Measurements from ENCODE around the gene PSPC1.

DNA sequence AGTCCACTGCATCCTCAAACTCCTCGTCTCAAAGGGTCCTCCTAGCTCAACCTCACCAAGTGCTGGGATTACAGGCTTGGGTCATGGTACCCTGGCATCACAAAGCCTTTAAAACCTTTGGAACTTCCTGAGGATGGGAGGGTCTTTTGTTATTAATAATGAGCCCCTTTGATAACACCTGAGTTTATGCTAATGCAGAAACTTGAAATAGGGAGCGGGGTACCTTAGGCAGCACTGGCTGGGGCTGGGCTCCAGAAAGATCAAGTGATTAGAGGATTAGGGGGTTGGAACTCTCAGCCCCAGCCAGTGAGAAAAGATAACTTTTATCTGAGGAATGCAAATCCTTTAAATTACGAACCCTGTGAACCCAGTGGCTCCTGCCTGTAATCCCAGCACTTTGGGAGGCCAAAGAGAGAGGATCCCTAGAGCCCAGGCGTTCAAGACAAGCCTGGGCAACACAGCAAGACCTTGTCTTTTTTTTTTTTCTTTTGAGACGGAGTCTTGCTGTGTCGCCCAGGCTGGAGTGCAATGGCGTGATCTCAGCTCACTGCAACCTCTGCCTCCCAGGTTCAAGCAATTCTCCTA lies 9.3 kb upstream of the PSPC1 start:
- TF ChIP-seq CTCF (IDR thresholded peaks at IDR 0.05; ENCODE audit: insufficient read depth, low read length, poor library complexity, severe bottlenecking) (no peak), EZH2phosphoT487 (conservative IDR thresholded peaks at IDR 0.05; ENCODE audit: low read length) (no peak)
